H1 (cell line): ENCODE results near the gene RPS15. TPM values are rescaled to one million over a fixed set of nuclear protein-coding genes. Genes with fewer than 3 reads are reported as not detected.

Source experiments
- CTCF ChIA-PET: fragments of 300-600 bp; sonication (Branson Sonifier 250); formaldehyde crosslinking; loops from one replicate; lab custom pipeline; 2021; ENCODE audit not compliant: partially characterized antibody; lab: Charles Lee
- POLR2A ChIA-PET: fragments of 300-600 bp; sonication (Branson Sonifier 250); formaldehyde crosslinking; loops from one replicate; lab custom pipeline; 2021; ENCODE audit warnings: inconsistent platforms; ENCODE audit not compliant: partially characterized antibody; lab: Charles Lee
- DNase-seq, 2 experiments: peaks; one replicate each; pipeline versions ENCODE4 v3.0.0 to v3.0.0-alpha.2; 2010 to 2022; ENCODE audit warnings: low spot score in 2 of 2, low read depth in 1 of 2, mixed read lengths in 1 of 2
- FAIRE-seq: peaks from 2 replicates; lab custom pipeline; 2011; peaks lifted over from hg19 to GRCh38; lab: Jason Lieb, UNC
- H2AFZ ChIP-seq: 2 replicates; pipeline ENCODE4 v1.8.1; 2012; ENCODE audit warnings: low read length, inconsistent platforms
- H2AK5ac ChIP-seq: 2 replicates; pipeline ENCODE4 v1.6.1; 2013; ENCODE audit warnings: low read depth, low read length
- H2BK120ac ChIP-seq: replicated peaks from 2 replicates; pipeline ENCODE3; 2013; ENCODE audit warnings: low read depth, low read length, inconsistent platforms
- H2BK12ac ChIP-seq: 2 replicates; pipeline ENCODE4 v1.6.1; 2013; ENCODE audit warnings: low read depth, low read length
- H2BK15ac ChIP-seq: 2 replicates; pipeline ENCODE4 v1.6.1; 2013; ENCODE audit warnings: low read length
- H2BK20ac ChIP-seq: 2 replicates; pipeline ENCODE4 v1.6.1; 2013; ENCODE audit warnings: low read length
- H2BK5ac ChIP-seq: 2 replicates; pipeline ENCODE4 v1.6.1; 2013; ENCODE audit warnings: low read depth, low read length
- H3K14ac ChIP-seq: 2 replicates; pipeline ENCODE4 v1.6.1; 2013; ENCODE audit warnings: inconsistent platforms; ENCODE audit not compliant: insufficient read length
- H3K18ac ChIP-seq: 2 replicates; pipeline ENCODE4 v1.6.1; 2013; ENCODE audit warnings: low read length; ENCODE audit errors: extremely low read depth
- H3K23ac ChIP-seq: 2 replicates; pipeline ENCODE4 v1.6.1; 2013; ENCODE audit warnings: inconsistent platforms; ENCODE audit not compliant: insufficient read length
- H3K23me2 ChIP-seq: 2 replicates; pipeline ENCODE4 v1.6.1; 2013; ENCODE audit warnings: low read depth, low read length
- H3K27ac ChIP-seq: 2 replicates; pipeline ENCODE4 v1.6.1; 2011; ENCODE audit warnings: low read depth, low read length, inconsistent platforms
- H3K27me3 ChIP-seq, 4 experiments: replicated peaks in 1 of 4; 1 replicate in 1 of 4; 2 replicates in 3 of 4; pipeline versions ENCODE4 v1.6.1 to v1.8.1; 2011 to 2013; ENCODE audit warnings: low read length in 3 of 4, mild to moderate bottlenecking in 3 of 4, inconsistent platforms in 2 of 4, mixed read lengths in 2 of 4, moderate library complexity in 1 of 4; ENCODE audit not compliant: control insufficient read depth in 3 of 4, insufficient read depth in 3 of 4; ENCODE audit errors: extremely low read depth in 1 of 4
- H3K36me3 ChIP-seq, 4 experiments: 2 replicates each; pipeline versions ENCODE4 v1.6.1 to v1.8.1; 2011 to 2013; ENCODE audit warnings: mild to moderate bottlenecking in 4 of 4, low read length in 3 of 4, moderate library complexity in 2 of 4, control low read depth in 1 of 4, inconsistent platforms in 1 of 4; ENCODE audit not compliant: insufficient read depth in 4 of 4, control insufficient read depth in 2 of 4
- H3K4ac ChIP-seq: replicated peaks from 2 replicates; pipeline ENCODE3; 2013; ENCODE audit warnings: low read length, low read depth, mixed read lengths, inconsistent platforms; ENCODE audit not compliant: insufficient read length
- H3K4me1 ChIP-seq, 4 experiments: replicated peaks in 1 of 4; 1 replicate in 1 of 4; 2 replicates in 3 of 4; pipeline versions ENCODE4 v1.6.1 to v1.8.1; 2011 to 2013; ENCODE audit warnings: low read length in 3 of 4, inconsistent platforms in 2 of 4, mixed read lengths in 1 of 4; ENCODE audit not compliant: insufficient read depth in 4 of 4, control insufficient read depth in 3 of 4
- H3K4me2 ChIP-seq, 2 experiments: 2 replicates each; pipeline versions ENCODE4 v1.6.1 to v1.8.1; 2011 to 2013; ENCODE audit warnings: low read depth in 2 of 2, low read length in 2 of 2, control low read depth in 1 of 2, inconsistent platforms in 1 of 2, mild to moderate bottlenecking in 1 of 2; ENCODE audit not compliant: insufficient read depth in 1 of 2
- H3K4me3 ChIP-seq, 4 experiments: fragments of 200-600, 300-600 bp in 1 of 4; sonication (generic), shearing (Covaris generic), sonication (Bioruptor Twin) in 1 of 4; 2 replicates each; pipeline versions ENCODE4 v1.5.1 to v1.8.1; 2011 to 2016; ENCODE audit warnings: low read length in 4 of 4, low read depth in 3 of 4, control low read depth in 2 of 4, inconsistent platforms in 2 of 4, mild to moderate bottlenecking in 2 of 4, mixed read lengths in 1 of 4, moderate library complexity in 1 of 4; ENCODE audit not compliant: insufficient read depth in 2 of 4; ENCODE audit errors: extremely low read depth in 1 of 4
- H3K56ac ChIP-seq: replicated peaks from 2 replicates; pipeline ENCODE3; 2013; ENCODE audit warnings: low read depth, mild to moderate bottlenecking, mixed read lengths, low read length, inconsistent platforms; ENCODE audit not compliant: insufficient read length
- H3K79me1 ChIP-seq: 2 replicates; pipeline ENCODE4 v1.6.1; 2013; ENCODE audit warnings: low read depth, low read length, control low read depth
- H3K79me2 ChIP-seq, 2 experiments: 2 replicates each; pipeline versions ENCODE4 v1.6.1 to v1.8.1; 2012 to 2013; ENCODE audit warnings: low read length in 2 of 2, mild to moderate bottlenecking in 2 of 2, inconsistent platforms in 1 of 2; ENCODE audit not compliant: insufficient read depth in 2 of 2, control insufficient read depth in 1 of 2
- H3K9ac ChIP-seq, 4 experiments: replicated peaks in 1 of 4; 1 replicate in 1 of 4; 2 replicates in 3 of 4; pipeline versions ENCODE4 v1.6.1 to v1.8.1; 2011 to 2013; ENCODE audit warnings: low read depth in 3 of 4, low read length in 3 of 4, control low read depth in 2 of 4, mild to moderate bottlenecking in 2 of 4, moderate library complexity in 2 of 4, inconsistent platforms in 1 of 4; ENCODE audit errors: extremely low read depth in 1 of 4
- H3K9me3 ChIP-seq, 2 experiments: 2 replicates each; pipeline versions ENCODE4 v1.6.1 to v1.8.1; 2012 to 2013; ENCODE audit warnings: mild to moderate bottlenecking in 2 of 2, moderate library complexity in 2 of 2, control low read depth in 1 of 2, inconsistent platforms in 1 of 2, low read depth in 1 of 2, low read length in 1 of 2, mixed read lengths in 1 of 2; ENCODE audit not compliant: insufficient read depth in 2 of 2
- H4K20me1 ChIP-seq, 2 experiments: replicated peaks in 1 of 2; 2 replicates each; pipeline versions ENCODE3 to v1.8.1; 2011 to 2013; ENCODE audit warnings: inconsistent platforms in 2 of 2, low read length in 2 of 2, mild to moderate bottlenecking in 1 of 2; ENCODE audit not compliant: insufficient read depth in 2 of 2, control insufficient read depth in 1 of 2
- H4K5ac ChIP-seq: 2 replicates; pipeline ENCODE4 v1.6.1; 2013; ENCODE audit warnings: low read length, low read depth, mixed read lengths, inconsistent platforms; ENCODE audit not compliant: insufficient read length
- H4K8ac ChIP-seq: 2 replicates; pipeline ENCODE4 v1.8.0; 2013; ENCODE audit warnings: mild to moderate bottlenecking, moderate library complexity, low read length, inconsistent platforms; ENCODE audit not compliant: insufficient read depth; ENCODE audit errors: extremely low read depth
- H4K91ac ChIP-seq: replicated peaks from 2 replicates; pipeline ENCODE3; 2013; ENCODE audit warnings: low read length, mixed read lengths, inconsistent platforms; ENCODE audit not compliant: insufficient read length
- GABPA ChIP-seq: IDR thresholded peaks from 2 replicates; pipeline ENCODE4 v1.6.1; 2011; ENCODE audit warnings: mild to moderate bottlenecking, low read length, moderate library complexity, borderline replicate concordance; ENCODE audit not compliant: insufficient read depth
- KDM1A ChIP-seq: fragments of 200-600, 300-600 bp; sonication (generic); IDR thresholded peaks from 2 replicates; pipeline ENCODE4 v1.7.1; 2016; ENCODE audit warnings: mild to moderate bottlenecking, low read length, borderline replicate concordance
- WGBS, 2 experiments: shearing (Covaris generic) in 1 of 2; methylation state at CpG; one replicate each; pipeline versions ENCODE4 v1.1.6 to v1.1.7; 2013 to 2015; ENCODE audit warnings: low lambda C conversion rate in 2 of 2, mixed read lengths in 2 of 2, inconsistent platforms in 1 of 2, low coverage in 1 of 2, missing lambda C conversion rate in 1 of 2; ENCODE audit not compliant: insufficient replicate concordance in 2 of 2, insufficient coverage in 1 of 2, insufficient read length in 1 of 2; ENCODE audit errors: extremely low coverage in 1 of 2, missing lambda C conversion rate in 1 of 2; 5-methylcytosine and 5-hydroxymethylcytosine counted together
- polyA plus RNA-seq, 7 experiments: library from polyadenylated mRNA; depleted of rRNA in 3 of 7; stranded (reverse) in 5 of 7; unstranded in 2 of 7; fragments of >200 nt in 5 of 7; fragments of 200-250 nt in 2 of 7; gene quantifications; 1 replicate in 5 of 7; 2 replicates in 1 of 7; 4 replicates in 1 of 7; pipeline versions ENCODE4 v1.2.1 to v1.2.3, GENCODE V29; 2011 to 2013; ENCODE audit warnings: missing spikeins in 2 of 7, mixed read lengths in 2 of 7
- total RNA-seq: library from RNA; stranded (reverse); fragmentation: NEBNext Ultra II Directional; extraction: Animal tissue kit (Norgen Biotek cat#: 25700); gene quantifications from 2 replicates; pipeline ENCODE4 v1.2.1, GENCODE V29; 2021

Gene RPS15
- total and polyA plus RNA-seq, 2 of the 8 experiments (the other 6 are each of a cell fraction or from before 2014, with no cell fraction given) = 1,562 to 3,890 TPM

DNA sequence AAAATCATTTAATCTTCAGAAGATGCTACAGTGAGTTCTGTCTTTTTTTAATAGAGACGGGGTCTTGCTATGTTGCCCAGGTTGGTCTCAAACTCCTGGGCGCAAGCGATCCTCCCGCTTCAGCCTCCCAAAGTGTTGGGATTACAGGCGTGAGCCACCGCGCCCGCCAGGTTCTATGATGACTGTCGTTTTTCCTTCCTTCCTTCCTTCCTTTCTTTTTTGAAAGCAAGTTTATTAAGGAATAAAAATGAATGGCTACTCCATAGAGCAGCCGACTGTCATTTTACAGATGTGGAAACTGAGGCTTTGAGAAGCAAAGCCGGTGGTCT, 36.3 kb upstream of the RPS15 start:
- H4K5ac ChIP-seq = no peak overlapping the region
- no peak overlapping the region for H3K14ac ChIP-seq
- no peak overlapping the region for H3K56ac ChIP-seq
- ChIA-PET POLR2A (no interaction called here), CTCF (no interaction called here)
- H3K27ac ChIP-seq = no peak overlapping the region
- no peak overlapping the region for H3K4ac ChIP-seq
- H2BK15ac ChIP-seq = no peak overlapping the region
- H3K36me3 ChIP-seq = no peaks in the 10 kb centered on the region
- peak overlapping the region; percentile 76 to 83; a peak in 3 of 4 replicates for H3K4me2 ChIP-seq
- peaks cover 0 to 2% of the 10 kb centered on the region in 2 experiments for H4K20me1 ChIP-seq
- no peaks in the 10 kb centered on the region for H3K79me2 ChIP-seq
- H4K8ac ChIP-seq = no peak overlapping the region
- 0 out of 2 replicates have a peak overlapping the region, but pooled peaks have one; percentile 19 for H3K18ac ChIP-seq
- WGBS, 2 experiments = 84% methylated on average over 11 of the region's 11 CpGs; no CpG with 5 or more reads in 1 of the 2 experiments
- DNase-seq (no peak), FAIRE-seq (no peak)
- peak overlapping the region; percentile 51 to 81 (median 62) for H3K4me3 ChIP-seq
- H2BK5ac ChIP-seq = no peak overlapping the region
- no peak overlapping the region for H2BK12ac ChIP-seq
- peaks cover 2 to 8% (median 4%) of the 10 kb centered on the region in 4 experiments; a peak in 6 of 7 replicates for H3K4me1 ChIP-seq
- peaks cover 3% of the 10 kb centered on the region; the same call in 1 of the 2 replicates for H3K23me2 ChIP-seq
- TF ChIP-seq KDM1A (peak; percentile 87), GABPA (no peak)
- H2AFZ ChIP-seq = no peak overlapping the region
- H3K27me3 ChIP-seq = peaks cover 0 to 2% (median 0%) of the 10 kb centered on the region in 4 experiments; a peak in 2 of 7 replicates
- H2BK120ac ChIP-seq = no peak overlapping the region
- H2AK5ac ChIP-seq = no peak overlapping the region
- H3K23ac ChIP-seq = no peak overlapping the region
- H3K9me3 ChIP-seq = no peaks in the 10 kb centered on the region
- no peaks in the 10 kb centered on the region; the same call in 1 of the 2 replicates for H3K79me1 ChIP-seq
- H4K91ac ChIP-seq = no peak overlapping the region
- H3K9ac ChIP-seq = no peak overlapping the region; a peak in 1 of 7 replicates
- no peak overlapping the region for H2BK20ac ChIP-seq
